HepG2 (cell line): ENCODE data around the gene FSD1. TPM values are rescaled to one million over a fixed set of nuclear protein-coding genes. Genes with fewer than 3 reads are reported as not detected.
A peak's percentile ranks its signal among the peaks of the same experiment; 100 is the strongest.

ENCODE experiments used
- ADNP ChIP-seq: sonication (generic); formaldehyde crosslinking; IDR thresholded peaks from 2 replicates; pipeline ENCODE4 v1.4.0; 2020; ENCODE audit warnings: missing genetic modification reagents
- AGO2 ChIP-seq: fragments of 200-400 bp; formaldehyde crosslinking; optimal IDR thresholded peaks from 2 replicates; pipeline ENCODE3; 2017; ENCODE audit warnings: mild to moderate bottlenecking, low read depth, low read length, moderate library complexity
- CSRNP1 ChIP-seq: sonication (generic); formaldehyde crosslinking; IDR thresholded peaks from 2 replicates; pipeline ENCODE4 v1.8.1; 2023; ENCODE audit warnings: mild to moderate bottlenecking, missing genetic modification reagents
- ESRRA ChIP-seq: sonication (generic); formaldehyde crosslinking; IDR thresholded peaks from 2 replicates; pipeline ENCODE4 v1.5.1; 2020; ENCODE audit warnings: mild to moderate bottlenecking, low read depth, missing genetic modification reagents
- HNF4G ChIP-seq, 2 experiments: sonication (generic) in 1 of 2; formaldehyde crosslinking in 1 of 2; IDR thresholded peaks; 2 replicates each; pipeline versions ENCODE4 v1.4.0 to v1.6.1; 2011 to 2020; ENCODE audit warnings: borderline replicate concordance in 2 of 2, low read depth in 2 of 2, mild to moderate bottlenecking in 2 of 2, low read length in 1 of 2, missing genetic modification reagents in 1 of 2, moderate library complexity in 1 of 2
- NCOR1 ChIP-seq: fragments of 200-600 bp; sonication (generic); IDR thresholded peaks from 2 replicates; pipeline ENCODE4 v1.7.0; 2017; ENCODE audit warnings: antibody characterized with exemption, low read length, borderline replicate concordance
- NFE2 ChIP-seq: sonication (generic); formaldehyde crosslinking; IDR thresholded peaks from 2 replicates; pipeline ENCODE4 v1.4.0; 2020; ENCODE audit warnings: missing genetic modification reagents
- POLR2A ChIP-seq, 2 experiments: IDR thresholded peaks; 2 replicates each; pipeline ENCODE4 v1.6.1; 2011; ENCODE audit warnings: low read depth in 2 of 2, low read length in 2 of 2, mild to moderate bottlenecking in 1 of 2, moderate library complexity in 1 of 2; ENCODE audit not compliant: insufficient read depth in 1 of 2
- STAT6 ChIP-seq: sonication (generic); formaldehyde crosslinking; IDR thresholded peaks from 2 replicates; pipeline ENCODE4 v1.4.0; 2020; ENCODE audit warnings: missing genetic modification reagents, mild to moderate bottlenecking, borderline replicate concordance
- ZNF44 ChIP-seq: sonication (generic); formaldehyde crosslinking; IDR thresholded peaks from 2 replicates; pipeline ENCODE4 v1.5.1; 2020; ENCODE audit warnings: mild to moderate bottlenecking, missing genetic modification reagents
- ZNF557 ChIP-seq: sonication (generic); formaldehyde crosslinking; IDR thresholded peaks from 2 replicates; pipeline ENCODE4 v1.4.0; 2020; ENCODE audit warnings: missing genetic modification reagents
- ZSCAN21 ChIP-seq: sonication (generic); formaldehyde crosslinking; IDR thresholded peaks from 2 replicates; pipeline ENCODE4 v1.8.0; 2022; ENCODE audit warnings: mild to moderate bottlenecking, missing genetic modification reagents, moderate library complexity, borderline replicate concordance
- polyA plus RNA-seq, 8 experiments: library from polyadenylated mRNA; depleted of rRNA in 3 of 8; stranded (reverse) in 7 of 8; unstranded in 1 of 8; fragments of >200 nt; fragmentation: Illumina TruSeq in 4 of 8; extraction: Trizol in 4 of 8; gene quantifications; 2 replicates each; pipeline versions ENCODE4 v1.2.1 to v1.2.3, GENCODE V29; 2011 to 2016; ENCODE audit warnings: low read depth in 4 of 8, missing spikeins in 1 of 8, mixed read lengths in 1 of 8; ENCODE audit not compliant: insufficient read depth in 1 of 8
- total RNA-seq, 5 experiments: library from RNA; depleted of rRNA; stranded (reverse); fragments of >200 nt; fragmentation: Illumina TruSeq; extraction: Trizol; gene quantifications; 2 replicates each; pipeline ENCODE4 v1.2.3, GENCODE V29; 2016; ENCODE audit warnings: low read depth in 1 of 5
- TF ChIP-seq, protein P1 (sequence below): sonication (generic); formaldehyde crosslinking; IDR thresholded peaks from 2 replicates; pipeline ENCODE4; 2020; ENCODE audit warnings: missing genetic modification reagents, mild to moderate bottlenecking, borderline replicate concordance

FSD1 gene
- total and polyA plus RNA-seq, 2 of the 13 experiments (the other 11 are each of a cell fraction or from before 2014, with no cell fraction given): 0.29 to 0.66 TPM

DNA sequence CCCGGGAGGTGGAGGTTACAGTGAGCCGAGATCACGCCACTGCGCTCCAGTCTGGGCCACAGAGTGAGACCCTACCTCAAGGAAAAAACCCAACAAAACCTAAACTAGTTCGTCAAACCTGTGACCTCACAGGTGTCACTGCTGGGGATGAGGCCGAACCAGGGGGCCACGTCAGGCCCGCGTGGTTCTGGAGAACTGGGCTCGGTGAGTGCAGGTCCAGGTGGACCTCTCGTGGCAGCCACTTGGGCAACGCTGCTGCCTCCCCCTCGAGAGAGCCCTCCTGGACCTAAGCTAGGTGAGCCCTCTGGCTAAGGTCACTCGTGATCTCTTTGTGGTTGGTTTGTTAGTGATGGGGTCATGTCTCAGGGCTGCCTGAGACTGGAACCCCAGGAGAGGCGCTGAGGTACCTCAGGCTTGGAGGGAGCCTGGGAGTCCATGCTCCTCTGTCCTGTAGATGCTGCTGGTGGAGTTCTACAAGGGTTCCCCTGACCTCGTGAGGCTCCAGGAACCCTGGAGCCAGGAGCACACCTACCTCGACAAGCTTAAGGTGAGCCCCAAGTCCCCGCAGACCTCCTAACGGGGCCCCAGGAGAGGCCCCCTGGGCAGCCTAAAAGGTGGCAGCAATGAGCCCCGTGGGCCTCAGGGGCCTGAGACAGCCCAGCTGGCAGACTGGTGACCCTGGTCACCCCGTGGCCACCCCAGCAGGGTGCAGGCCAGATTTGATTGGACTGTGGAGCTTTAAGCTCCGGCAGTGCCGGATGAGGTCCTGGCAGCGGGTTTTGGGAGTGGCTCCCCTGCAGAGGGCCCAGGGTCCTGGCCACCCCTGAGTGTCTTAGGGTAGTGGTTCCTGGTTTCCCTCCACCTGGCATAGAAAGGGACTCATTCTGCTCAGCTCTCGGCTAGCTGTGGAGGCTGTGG lies 54.6 kb downstream of the FSD1 start (continued):
- TF ChIP-seq CSRNP1 (CRISPR knock-in tag) (no peak), ESRRA (no peak), NCOR1 (no peak), NFE2 (CRISPR knock-in tag) (no peak), ADNP (no peak), POLR2A (IDR thresholded peaks at IDR 0.05; ENCODE audit: insufficient read depth in 1 of 2, low read depth in 2 of 2, low read length in 2 of 2) (0 out of 4 replicates have a peak, but pooled peaks of 1 of the 2 experiments have one; percentile 9), ZNF557 (CRISPR knock-in tag) (no peak), ZSCAN21 (CRISPR knock-in tag) (no peak), AGO2 (peak; percentile 37), HNF4G (IDR thresholded peaks at IDR 0.05; ENCODE audit: borderline replicate concordance, low read depth, low read length) (no peak), HNF4G (CRISPR knock-in tag; IDR thresholded peaks at IDR 0.05; ENCODE audit: borderline replicate concordance, low read depth) (no peak), ZNF44 (no peak), STAT6 (CRISPR knock-in tag) (no peak)
- TF ChIP-seq, protein P1, sequence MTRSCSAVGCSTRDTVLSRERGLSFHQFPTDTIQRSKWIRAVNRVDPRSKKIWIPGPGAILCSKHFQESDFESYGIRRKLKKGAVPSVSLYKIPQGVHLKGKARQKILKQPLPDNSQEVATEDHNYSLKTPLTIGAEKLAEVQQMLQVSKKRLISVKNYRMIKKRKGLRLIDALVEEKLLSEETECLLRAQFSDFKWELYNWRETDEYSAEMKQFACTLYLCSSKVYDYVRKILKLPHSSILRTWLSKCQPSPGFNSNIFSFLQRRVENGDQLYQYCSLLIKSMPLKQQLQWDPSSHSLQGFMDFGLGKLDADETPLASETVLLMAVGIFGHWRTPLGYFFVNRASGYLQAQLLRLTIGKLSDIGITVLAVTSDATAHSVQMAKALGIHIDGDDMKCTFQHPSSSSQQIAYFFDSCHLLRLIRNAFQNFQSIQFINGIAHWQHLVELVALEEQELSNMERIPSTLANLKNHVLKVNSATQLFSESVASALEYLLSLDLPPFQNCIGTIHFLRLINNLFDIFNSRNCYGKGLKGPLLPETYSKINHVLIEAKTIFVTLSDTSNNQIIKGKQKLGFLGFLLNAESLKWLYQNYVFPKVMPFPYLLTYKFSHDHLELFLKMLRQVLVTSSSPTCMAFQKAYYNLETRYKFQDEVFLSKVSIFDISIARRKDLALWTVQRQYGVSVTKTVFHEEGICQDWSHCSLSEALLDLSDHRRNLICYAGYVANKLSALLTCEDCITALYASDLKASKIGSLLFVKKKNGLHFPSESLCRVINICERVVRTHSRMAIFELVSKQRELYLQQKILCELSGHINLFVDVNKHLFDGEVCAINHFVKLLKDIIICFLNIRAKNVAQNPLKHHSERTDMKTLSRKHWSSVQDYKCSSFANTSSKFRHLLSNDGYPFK (CRISPR knock-in tag): no peak
